Calu3 (cell line): Measurements from ENCODE around the gene RFX3. TPM values are rescaled to one million over a fixed set of nuclear protein-coding genes. Genes with fewer than 3 reads are reported as not detected.

Experiments used
- BruUV-seq: library from RNA; stranded (reverse); fragments of 400-500 nt; replicated peaks from 2 replicates; lab custom pipeline; 2021; lab: Mats Ljungman, UMichigan
- CTCF ChIA-PET: fragments of 300-600 bp; sonication (Branson Sonifier 250); formaldehyde crosslinking; loops from one replicate; lab custom pipeline; 2022; ENCODE audit warnings: antibody characterized with exemption; lab: Charles Lee
- DNase-seq: peaks from one replicate; pipeline ENCODE4 v3.0.0; 2022
- H3K27ac Mint-ChIP-seq: one replicate; pipeline ENCODE4 v1.8.0; 2022; ENCODE audit warnings: mixed read lengths; ENCODE audit not compliant: unreplicated experiment
- H3K27me3 Mint-ChIP-seq: one replicate; pipeline ENCODE4 v1.8.0; 2022; ENCODE audit warnings: mixed read lengths; ENCODE audit not compliant: unreplicated experiment
- H3K36me3 Mint-ChIP-seq: one replicate; pipeline ENCODE4 v1.8.0; 2022; ENCODE audit warnings: mild to moderate bottlenecking, moderate library complexity, mixed read lengths; ENCODE audit not compliant: insufficient read depth, unreplicated experiment
- H3K4me1 Mint-ChIP-seq: one replicate; pipeline ENCODE4 v1.8.0; 2022; ENCODE audit warnings: mild to moderate bottlenecking, low read depth, mixed read lengths; ENCODE audit not compliant: unreplicated experiment
- H3K4me3 Mint-ChIP-seq: one replicate; pipeline ENCODE4 v1.8.0; 2022; ENCODE audit warnings: mild to moderate bottlenecking, low read depth, moderate library complexity, mixed read lengths; ENCODE audit not compliant: unreplicated experiment
- H3K9me3 Mint-ChIP-seq: one replicate; pipeline ENCODE4 v1.8.0; 2022; ENCODE audit warnings: low read depth, mixed read lengths; ENCODE audit not compliant: unreplicated experiment
- intact Hi-C: fragments of 100-400 bp; cut with micrococcal nuclease; formaldehyde crosslinking; loops from one replicate; pipeline ENCODE4 v1.10.0; 2022; ENCODE audit not compliant: unreplicated experiment
- total RNA-seq: library from RNA; stranded (reverse); gene quantifications from 2 replicates; pipeline ENCODE4 v1.2.3, GENCODE V29; 2022
- TF ChIP-seq, protein P1 (sequence below): fragments of 200-600 bp; IDR thresholded peaks from one replicate; pipeline ENCODE4 v1.8.0; 2022; ENCODE audit warnings: antibody characterized with exemption; ENCODE audit not compliant: unreplicated experiment

RFX3 gene
- total RNA-seq, 1 experiment from 2014 or later, result 10.1 TPM

DNA sequence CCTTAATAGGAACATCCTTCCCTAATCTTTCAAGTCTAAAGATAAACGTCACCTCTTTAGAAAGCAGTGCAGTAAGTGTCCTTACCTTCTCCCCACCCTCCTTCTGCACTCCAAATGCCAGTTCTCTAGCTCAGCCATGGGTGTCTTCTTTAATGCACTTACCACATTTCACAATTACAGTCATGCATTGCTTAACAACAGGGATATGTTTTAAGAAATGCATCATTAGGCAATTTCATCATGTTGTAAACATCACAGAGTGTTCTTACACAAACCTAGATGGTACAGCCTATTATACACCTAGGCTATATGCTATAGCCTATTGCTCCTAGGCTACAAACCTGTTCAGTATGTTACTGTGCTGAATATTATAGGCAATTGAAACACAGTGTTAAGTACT lies 91.2 kb downstream of the RFX3 start:
- CTCF ChIA-PET, result no interaction called here
- H3K36me3 Mint-ChIP-seq, result no peaks in the 10 kb centered on the region
- TF ChIP-seq, protein P1, sequence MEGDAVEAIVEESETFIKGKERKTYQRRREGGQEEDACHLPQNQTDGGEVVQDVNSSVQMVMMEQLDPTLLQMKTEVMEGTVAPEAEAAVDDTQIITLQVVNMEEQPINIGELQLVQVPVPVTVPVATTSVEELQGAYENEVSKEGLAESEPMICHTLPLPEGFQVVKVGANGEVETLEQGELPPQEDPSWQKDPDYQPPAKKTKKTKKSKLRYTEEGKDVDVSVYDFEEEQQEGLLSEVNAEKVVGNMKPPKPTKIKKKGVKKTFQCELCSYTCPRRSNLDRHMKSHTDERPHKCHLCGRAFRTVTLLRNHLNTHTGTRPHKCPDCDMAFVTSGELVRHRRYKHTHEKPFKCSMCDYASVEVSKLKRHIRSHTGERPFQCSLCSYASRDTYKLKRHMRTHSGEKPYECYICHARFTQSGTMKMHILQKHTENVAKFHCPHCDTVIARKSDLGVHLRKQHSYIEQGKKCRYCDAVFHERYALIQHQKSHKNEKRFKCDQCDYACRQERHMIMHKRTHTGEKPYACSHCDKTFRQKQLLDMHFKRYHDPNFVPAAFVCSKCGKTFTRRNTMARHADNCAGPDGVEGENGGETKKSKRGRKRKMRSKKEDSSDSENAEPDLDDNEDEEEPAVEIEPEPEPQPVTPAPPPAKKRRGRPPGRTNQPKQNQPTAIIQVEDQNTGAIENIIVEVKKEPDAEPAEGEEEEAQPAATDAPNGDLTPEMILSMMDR, result no peak
- no TSS peak for BruUV-seq
- intact Hi-C loops, result no loop called here
- no peak for DNase-seq
- H3K4me1 Mint-ChIP-seq, result no peaks in the 10 kb centered on the region
- no peak overlapping the region for H3K4me3 Mint-ChIP-seq
- H3K27me3 Mint-ChIP-seq, result no peaks in the 10 kb centered on the region
- no peak overlapping the region for H3K27ac Mint-ChIP-seq
- peaks cover 2% of the 10 kb centered on the region for H3K9me3 Mint-ChIP-seq

DNA sequence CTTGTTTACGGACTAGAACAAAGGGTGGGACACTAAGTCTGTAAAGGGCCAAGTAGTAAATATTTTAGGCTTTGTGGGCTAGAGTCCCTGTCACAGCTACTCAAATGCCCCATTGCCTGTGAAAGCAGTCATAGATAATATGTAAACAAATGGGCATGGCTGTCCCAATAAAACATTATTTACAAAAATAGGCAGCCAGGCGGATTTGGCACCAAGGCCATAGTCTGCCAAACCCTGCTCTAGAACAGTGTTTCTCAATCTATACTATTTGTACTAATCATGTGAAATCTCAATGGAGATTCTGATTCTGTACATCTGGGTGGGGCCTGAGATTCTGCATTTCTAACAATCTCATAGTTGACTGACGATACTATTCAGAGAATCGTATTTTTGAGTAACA lies 92.0 kb downstream of the RFX3 start:
- intact Hi-C loops, result no loop called here
- no TSS peak for BruUV-seq
- Mint-ChIP-seq H3K27me3 (no peaks in the 10 kb centered on the region), H3K4me1 (no peaks in the 10 kb centered on the region), H3K9me3 (peaks cover 2% of the 10 kb centered on the region), H3K4me3 (no peak overlapping the region), H3K27ac (no peak overlapping the region), H3K36me3 (no peaks in the 10 kb centered on the region)
- TF ChIP-seq, protein P1, result no peak
- CTCF ChIA-PET, result no interaction called here
- no peak for DNase-seq

DNA sequence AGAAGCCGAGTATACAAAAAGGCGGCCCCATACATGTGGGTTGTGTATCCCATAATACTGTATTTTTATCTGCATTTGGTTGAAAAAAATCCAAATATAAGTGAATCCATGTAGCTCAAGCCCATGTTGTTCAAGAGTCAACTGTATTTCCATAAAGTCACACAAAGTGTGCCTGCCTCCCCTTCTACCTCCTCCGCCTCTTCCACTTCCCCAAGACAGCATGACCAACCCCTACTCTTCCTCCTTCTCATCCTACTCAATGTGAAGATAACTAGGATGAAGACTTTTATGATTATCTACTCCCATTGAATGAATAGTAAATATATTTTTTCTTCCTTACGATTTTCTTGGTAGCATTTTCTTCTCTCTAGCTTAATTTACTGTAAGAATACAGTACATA lies 92.7 kb downstream of the RFX3 start:
- no peak overlapping the region for H3K27ac Mint-ChIP-seq
- H3K27me3 Mint-ChIP-seq, result no peaks in the 10 kb centered on the region
- CTCF ChIA-PET, result no interaction called here
- intact Hi-C loops, result no loop called here
- TF ChIP-seq, protein P1, result no peak
- DNase-seq, result no peak
- H3K36me3 Mint-ChIP-seq, result no peaks in the 10 kb centered on the region
- no peak overlapping the region for H3K4me3 Mint-ChIP-seq
- no TSS peak for BruUV-seq
- no peaks in the 10 kb centered on the region for H3K4me1 Mint-ChIP-seq
- peaks cover 2% of the 10 kb centered on the region for H3K9me3 Mint-ChIP-seq

DNA sequence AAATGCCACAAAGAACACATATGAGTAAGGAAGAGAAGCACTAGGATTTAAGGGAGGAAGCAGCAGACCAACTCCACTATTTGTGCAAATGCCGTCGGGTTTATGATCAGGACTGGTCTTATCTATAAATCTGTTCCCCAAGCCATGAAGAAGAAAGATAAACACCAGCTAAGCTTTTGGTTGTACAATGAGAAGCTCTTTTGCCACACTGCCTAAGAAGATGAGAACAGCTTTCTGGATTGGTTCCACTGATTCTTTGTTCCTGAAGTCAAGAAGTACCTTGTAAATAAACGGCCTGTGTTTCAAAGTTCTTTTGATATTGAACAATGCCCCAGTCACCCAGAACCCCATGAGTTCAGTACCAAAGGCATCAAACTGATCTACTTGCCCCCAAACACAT lies 93.9 kb downstream of the RFX3 start:
- no TSS peak for BruUV-seq
- Mint-ChIP-seq H3K36me3 (no peaks in the 10 kb centered on the region), H3K4me1 (no peaks in the 10 kb centered on the region), H3K27me3 (no peaks in the 10 kb centered on the region), H3K4me3 (no peak overlapping the region), H3K27ac (no peak overlapping the region), H3K9me3 (peaks cover 2% of the 10 kb centered on the region)
- DNase-seq, result no peak
- TF ChIP-seq, protein P1, result no peak
- intact Hi-C loops, result no loop called here
- CTCF ChIA-PET, result no interaction called here
